K562 (cell line): ENCODE results near the gene COL25A1. TPM values are rescaled to one million over a fixed set of nuclear protein-coding genes. Genes with fewer than 3 reads are reported as not detected.

ENCODE experiments used
- ATAC-seq: fragments of 200-7000 bp; cut with Tn5 transposase; 3 replicates; pipeline ENCODE4 v1.9.1; 2020; ENCODE audit warnings: moderate library complexity
- BruUV-seq: library from RNA; stranded (reverse); fragments of 400-500 nt; replicated peaks from 2 replicates; lab custom pipeline; 2021; lab: Mats Ljungman, UMichigan
- CTCF ChIA-PET: fragments of 300-600 bp; formaldehyde crosslinking; extraction: SDS; loops from one replicate; lab custom pipeline; 2021; ENCODE audit warnings: low intra/inter-chr PET ratio; lab: Yijun Ruan, JAX
- POLR2A ChIA-PET: fragments of 300-600, 350-650 bp; sonication (Branson Sonifier 250); formaldehyde crosslinking; extraction: SDS; loops from one replicate; lab custom pipeline; 2021; ENCODE audit warnings: antibody characterized with exemption, inconsistent platforms; lab: Yijun Ruan, JAX
- DNase-seq, 4 experiments: peaks; one replicate each; pipeline versions ENCODE4 v3.0.0 to v3.0.0-alpha.2; 2011 to 2018; ENCODE audit warnings: low spot score in 3 of 4, mixed read lengths in 3 of 4; ENCODE audit errors: extremely low read depth in 1 of 4
- FAIRE-seq: peaks from 2 replicates; lab custom pipeline; 2011; peaks lifted over from hg19 to GRCh38; lab: Jason Lieb, UNC
- H2AFZ ChIP-seq: 2 replicates; pipeline ENCODE4 v1.6.0; 2011; ENCODE audit warnings: low read depth, low read length, control low read depth, inconsistent platforms
- H3K27ac ChIP-seq: fragments of 200-600 bp; 3 replicates; pipeline ENCODE4 v1.8.0; 2011; ENCODE audit warnings: low read depth, mild to moderate bottlenecking, control low read depth, inconsistent platforms, low read length, moderate library complexity, mixed read lengths; ENCODE audit errors: extremely low read depth
- H3K27me3 ChIP-seq, 2 experiments: fragments of 300-600 bp in 1 of 2; 2 replicates in 1 of 2; 3 replicates in 1 of 2; pipeline versions ENCODE4 v1.6.0 to v1.8.0; 2011; ENCODE audit warnings: inconsistent platforms in 2 of 2, low read length in 2 of 2, mild to moderate bottlenecking in 1 of 2, mixed read lengths in 1 of 2, moderate library complexity in 1 of 2; ENCODE audit not compliant: control insufficient read depth in 2 of 2, insufficient read depth in 2 of 2
- H3K36me3 ChIP-seq: fragments of 300-600 bp; 3 replicates; pipeline ENCODE4 v1.8.0; 2011; ENCODE audit warnings: mild to moderate bottlenecking, low read length, inconsistent platforms; ENCODE audit not compliant: control insufficient read depth, insufficient read depth
- H3K4me1 ChIP-seq, 2 experiments: fragments of 200-600 bp in 1 of 2; replicated peaks in 1 of 2; 2 replicates in 1 of 2; 3 replicates in 1 of 2; pipeline versions ENCODE4 v1.5.1 to v1.8.0; 2011; ENCODE audit warnings: inconsistent platforms in 2 of 2, low read length in 2 of 2, mild to moderate bottlenecking in 1 of 2, mixed read lengths in 1 of 2, moderate library complexity in 1 of 2; ENCODE audit not compliant: control insufficient read depth in 2 of 2, insufficient read depth in 2 of 2
- H3K4me2 ChIP-seq: 2 replicates; pipeline ENCODE4 v1.6.1; 2011; ENCODE audit warnings: low read length, control low read depth, inconsistent platforms, mixed read lengths; ENCODE audit not compliant: insufficient read depth
- H3K4me3 ChIP-seq: fragments of 200-600 bp; sonication (generic), shearing (Covaris generic); 2 replicates; pipeline ENCODE4 v1.5.1; 2016; ENCODE audit warnings: control low read depth, inconsistent platforms
- H3K79me2 ChIP-seq: fragments of 200-600 bp; 3 replicates; pipeline ENCODE4 v1.8.0; 2011; ENCODE audit warnings: low read length, inconsistent platforms; ENCODE audit not compliant: control insufficient read depth, insufficient read depth
- H3K9ac ChIP-seq, 2 experiments: 2 replicates each; pipeline versions ENCODE4 v1.6.0 to v1.6.1; 2011; ENCODE audit warnings: low read depth in 2 of 2, low read length in 2 of 2, control low read depth in 1 of 2, inconsistent platforms in 1 of 2, mild to moderate bottlenecking in 1 of 2, mixed read lengths in 1 of 2; ENCODE audit not compliant: insufficient read depth in 1 of 2
- H3K9me1 ChIP-seq: one replicate; pipeline ENCODE4 v1.6.0; 2011; ENCODE audit warnings: inconsistent platforms, mild to moderate bottlenecking, low read length, moderate library complexity; ENCODE audit not compliant: control insufficient read depth, insufficient read depth
- H3K9me3 ChIP-seq: replicated peaks from 2 replicates; pipeline ENCODE4 v1.5.1; 2011; ENCODE audit warnings: low read depth, low read length, inconsistent platforms; ENCODE audit not compliant: control insufficient read depth, insufficient read depth
- H4K20me1 ChIP-seq: replicated peaks from 2 replicates; pipeline ENCODE4 v1.6.1; 2011; ENCODE audit warnings: low read length, inconsistent platforms, mixed read lengths; ENCODE audit not compliant: control insufficient read depth, insufficient read depth
- CBX3 ChIP-seq, 2 experiments: IDR thresholded peaks; 1 replicate in 1 of 2; 2 replicates in 1 of 2; pipeline ENCODE4 v1.6.1; 2012; ENCODE audit warnings: inconsistent platforms in 2 of 2, low read length in 2 of 2, borderline replicate concordance in 1 of 2, control low read depth in 1 of 2
- DACH1 ChIP-seq: fragments of 450-650 bp; IDR thresholded peaks from 2 replicates; pipeline ENCODE4 v1.6.1; 2018; ENCODE audit not compliant: partially characterized antibody
- HSF4 ChIP-seq: fragments of 250-450 bp; sonication (Bioruptor Pico); IDR thresholded peaks from 2 replicates; pipeline ENCODE4 v2.1.2; 2022; ENCODE audit warnings: mild to moderate bottlenecking, moderate library complexity, borderline replicate concordance
- MEF2D ChIP-seq: conservative IDR thresholded peaks from 2 replicates; pipeline ENCODE4 v1.6.1; 2016; ENCODE audit warnings: low read depth, missing genetic modification characterization, missing compliant biosample characterization
- NFXL1 ChIP-seq: fragments of 450-650 bp; formaldehyde crosslinking; IDR thresholded peaks from 2 replicates; pipeline ENCODE4 v1.4.0; 2021; ENCODE audit warnings: mild to moderate bottlenecking
- RBM22 ChIP-seq: fragments of 200-400 bp; formaldehyde crosslinking; IDR thresholded peaks from 2 replicates; pipeline ENCODE4 v1.6.1; 2018; ENCODE audit warnings: low read length, low read depth; ENCODE audit not compliant: poor library complexity, severe bottlenecking
- RHOXF2B ChIP-seq: fragments of 250-450 bp; sonication (Bioruptor Pico); conservative IDR thresholded peaks from 2 replicates; pipeline ENCODE4 v1.5.1; 2021
- ZNF146 ChIP-seq: IDR thresholded peaks from one replicate; pipeline ENCODE4 v1.6.1; 2018; ENCODE audit warnings: missing compliant biosample characterization; ENCODE audit not compliant: unreplicated experiment
- ZNF224 ChIP-seq: sonication (generic); formaldehyde crosslinking; IDR thresholded peaks from 2 replicates; pipeline ENCODE4 v1.8.0; 2022; ENCODE audit warnings: mild to moderate bottlenecking, missing genetic modification reagents
- ZNF398 ChIP-seq: fragments of 250-450 bp; sonication (Bioruptor Pico); IDR thresholded peaks from 2 replicates; pipeline ENCODE4 v1.8.0; 2021; ENCODE audit warnings: moderate library complexity, mild to moderate bottlenecking, inconsistent platforms
- WGBS: fragments of 100-300 bp; shearing (Covaris generic); methylation state at CpG from one replicate; pipeline ENCODE4 v1.1.6; 2016; ENCODE audit warnings: low coverage, mixed read lengths; ENCODE audit not compliant: insufficient coverage; ENCODE audit errors: missing lambda C conversion rate; 5-methylcytosine and 5-hydroxymethylcytosine counted together
- in situ Hi-C: fragments of 300-500 bp; cut with MboI; formaldehyde crosslinking; loops from 4 replicates; pipeline ENCODE4 v1.15.0; 2018; ENCODE audit warnings: inconsistent platforms, mixed read lengths
- intact Hi-C: fragments of 100-400 bp; cut with micrococcal nuclease; formaldehyde crosslinking; loops from 2 replicates; pipeline ENCODE4 v1.14.2; 2022
- polyA plus RNA-seq, 8 experiments: library from polyadenylated mRNA; depleted of rRNA in 4 of 8; stranded (reverse) in 5 of 8; unstranded in 3 of 8; fragments of >200 nt; fragmentation: Nextera tagmentation in 2 of 8; fragmentation: Illumina TruSeq in 1 of 8; extraction: Ambion mirVana in 2 of 8; extraction: Trizol in 1 of 8; gene quantifications; 2 replicates each; pipeline versions ENCODE4 v1.2.1 to v1.2.3, GENCODE V29; 2011 to 2014; ENCODE audit warnings: inconsistent platforms in 1 of 8, missing spikeins in 1 of 8
- total RNA-seq, 7 experiments: library from RNA; depleted of rRNA in 6 of 7; stranded (reverse); fragments of >200 nt in 6 of 7; fragmentation: Illumina TruSeq in 2 of 7; extraction: Trizol in 2 of 7; gene quantifications; 2 replicates each; pipeline versions ENCODE4 v1.2.1 to v1.2.3, GENCODE V29; 2011 to 2021; ENCODE audit warnings: low replicate concordance in 1 of 7

COL25A1 gene
- total and polyA plus RNA-seq, 9 of the 15 experiments (the other 6 are each of a cell fraction or from before 2014, with no cell fraction given), result 0.03 to 0.62 (median 0.27) TPM

- Histone ChIP-seq H3K79me2 (peaks cover 21% of the 10 kb centered on the region; the same call in 2 of the 3 replicates), H3K4me2 (no peak overlapping the region), H4K20me1 (no peaks in the 10 kb centered on the region), H3K36me3 (no peaks in the 10 kb centered on the region), H2AFZ (peak overlapping the region; percentile 91), H3K4me1 (peaks cover 5 to 19% of the 10 kb centered on the region in 2 experiments; a peak in 4 of 5 replicates), H3K9me1 (no peaks in the 10 kb centered on the region), H3K27me3 (no peaks in the 10 kb centered on the region), H3K9ac (no peak overlapping the region), H3K9me3 (no peaks in the 10 kb centered on the region), H3K27ac (no peak overlapping the region), H3K4me3 (no peak overlapping the region)
- intact Hi-C loops (no loop called here), in situ Hi-C loops (no loop called here)
- DNase-seq (no peak), FAIRE-seq (no peak), ATAC-seq (no peak)
- TF ChIP-seq ZNF146 (CRISPR knock-in tag), result no peak
- no peak for TF ChIP-seq MEF2D
- TF ChIP-seq HSF4 (CRISPR knock-in tag), result no peak
- no peak for TF ChIP-seq CBX3 (IDR thresholded peaks at IDR 0.05; ENCODE audit: borderline replicate concordance in 1 of 2, low read length in 2 of 2)
- no peak for TF ChIP-seq NFXL1 (CRISPR knock-in tag)
- no peak for TF ChIP-seq ZNF398 (CRISPR knock-in tag)
- TF ChIP-seq RHOXF2B, result no peak
- no peak for TF ChIP-seq DACH1
- TF ChIP-seq RBM22, result no peak
- no peak for TF ChIP-seq ZNF224
- ChIA-PET CTCF (no interaction called here), POLR2A (interaction anchor here (1.2 kb wide), 1 partner anchor 29 kb away, joined by 4 read pairs; no protein-coding TSS in a partner anchor)
- 81% methylated on average over 3 of the region's 3 CpGs for WGBS
- BruUV-seq, result no TSS peak
These were observed 118.4 kb downstream of the COL25A1 start for GRCh38 chr4:109183931-109184490.
